Neural cell (in vitro differentiated cells): ENCODE data around the gene GASK1B.

ENCODE experiments used
- EP300 ChIP-seq: fragments of 450-650 bp; conservative IDR thresholded peaks from 2 replicates; pipeline ENCODE4 v1.6.1; 2014; ENCODE audit warnings: antibody characterized with exemption, mild to moderate bottlenecking, moderate library complexity; ENCODE audit not compliant: poor library complexity, severe bottlenecking
- EZH2 ChIP-seq: fragments of 200-600, 300-800 bp; shearing (Covaris generic), sonication (generic); IDR thresholded peaks from 2 replicates; pipeline ENCODE4 v1.6.1; 2014; ENCODE audit warnings: antibody characterized with exemption, low read length, borderline replicate concordance, mild to moderate bottlenecking; ENCODE audit not compliant: insufficient read depth, poor library complexity, severe bottlenecking
- RAD21 ChIP-seq: fragments of 450-650 bp; conservative IDR thresholded peaks from 2 replicates; pipeline ENCODE4 v1.6.1; 2014; ENCODE audit warnings: antibody characterized with exemption, mild to moderate bottlenecking, moderate library complexity
- SMC3 ChIP-seq: fragments of 450-650 bp; conservative IDR thresholded peaks from 2 replicates; pipeline ENCODE4 v1.6.1; 2014; ENCODE audit warnings: antibody characterized with exemption, mild to moderate bottlenecking, moderate library complexity; ENCODE audit not compliant: poor library complexity
- TF ChIP-seq, protein P1 (sequence below): fragments of 450-650 bp; IDR thresholded peaks from 2 replicates; pipeline ENCODE4 v1.5.1; 2014; ENCODE audit warnings: antibody characterized with exemption, mild to moderate bottlenecking, moderate library complexity; ENCODE audit not compliant: poor library complexity, severe bottlenecking
- TF ChIP-seq, protein P2 (sequence below): IDR thresholded peaks from 2 replicates; pipeline ENCODE4 v1.6.1; 2012; ENCODE audit warnings: borderline replicate concordance

DNA sequence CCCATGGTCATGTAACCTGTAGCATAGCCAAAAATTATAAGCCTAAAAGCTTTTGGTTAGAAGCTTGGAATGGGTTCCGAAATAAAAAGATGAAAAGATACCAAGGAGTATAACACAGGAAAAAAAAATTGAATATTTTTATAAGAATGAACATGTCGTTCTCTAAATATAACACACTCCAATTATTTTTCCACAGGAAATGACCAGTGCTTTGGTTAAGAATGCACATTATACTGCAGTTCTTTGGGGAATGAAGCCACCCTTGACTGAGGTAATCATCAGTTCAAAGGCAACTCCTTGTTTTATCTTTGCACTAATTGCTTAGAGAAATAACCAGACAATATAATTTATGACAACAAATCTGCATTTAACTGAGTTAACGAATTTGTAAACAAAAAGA lies 6.6 kb upstream of the GASK1B start:
- TF ChIP-seq, protein P1, sequence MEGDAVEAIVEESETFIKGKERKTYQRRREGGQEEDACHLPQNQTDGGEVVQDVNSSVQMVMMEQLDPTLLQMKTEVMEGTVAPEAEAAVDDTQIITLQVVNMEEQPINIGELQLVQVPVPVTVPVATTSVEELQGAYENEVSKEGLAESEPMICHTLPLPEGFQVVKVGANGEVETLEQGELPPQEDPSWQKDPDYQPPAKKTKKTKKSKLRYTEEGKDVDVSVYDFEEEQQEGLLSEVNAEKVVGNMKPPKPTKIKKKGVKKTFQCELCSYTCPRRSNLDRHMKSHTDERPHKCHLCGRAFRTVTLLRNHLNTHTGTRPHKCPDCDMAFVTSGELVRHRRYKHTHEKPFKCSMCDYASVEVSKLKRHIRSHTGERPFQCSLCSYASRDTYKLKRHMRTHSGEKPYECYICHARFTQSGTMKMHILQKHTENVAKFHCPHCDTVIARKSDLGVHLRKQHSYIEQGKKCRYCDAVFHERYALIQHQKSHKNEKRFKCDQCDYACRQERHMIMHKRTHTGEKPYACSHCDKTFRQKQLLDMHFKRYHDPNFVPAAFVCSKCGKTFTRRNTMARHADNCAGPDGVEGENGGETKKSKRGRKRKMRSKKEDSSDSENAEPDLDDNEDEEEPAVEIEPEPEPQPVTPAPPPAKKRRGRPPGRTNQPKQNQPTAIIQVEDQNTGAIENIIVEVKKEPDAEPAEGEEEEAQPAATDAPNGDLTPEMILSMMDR = no peak
- TF ChIP-seq SMC3 (no peak), EP300 (no peak), EZH2 (no peak), RAD21 (no peak)
- TF ChIP-seq, protein P2, sequence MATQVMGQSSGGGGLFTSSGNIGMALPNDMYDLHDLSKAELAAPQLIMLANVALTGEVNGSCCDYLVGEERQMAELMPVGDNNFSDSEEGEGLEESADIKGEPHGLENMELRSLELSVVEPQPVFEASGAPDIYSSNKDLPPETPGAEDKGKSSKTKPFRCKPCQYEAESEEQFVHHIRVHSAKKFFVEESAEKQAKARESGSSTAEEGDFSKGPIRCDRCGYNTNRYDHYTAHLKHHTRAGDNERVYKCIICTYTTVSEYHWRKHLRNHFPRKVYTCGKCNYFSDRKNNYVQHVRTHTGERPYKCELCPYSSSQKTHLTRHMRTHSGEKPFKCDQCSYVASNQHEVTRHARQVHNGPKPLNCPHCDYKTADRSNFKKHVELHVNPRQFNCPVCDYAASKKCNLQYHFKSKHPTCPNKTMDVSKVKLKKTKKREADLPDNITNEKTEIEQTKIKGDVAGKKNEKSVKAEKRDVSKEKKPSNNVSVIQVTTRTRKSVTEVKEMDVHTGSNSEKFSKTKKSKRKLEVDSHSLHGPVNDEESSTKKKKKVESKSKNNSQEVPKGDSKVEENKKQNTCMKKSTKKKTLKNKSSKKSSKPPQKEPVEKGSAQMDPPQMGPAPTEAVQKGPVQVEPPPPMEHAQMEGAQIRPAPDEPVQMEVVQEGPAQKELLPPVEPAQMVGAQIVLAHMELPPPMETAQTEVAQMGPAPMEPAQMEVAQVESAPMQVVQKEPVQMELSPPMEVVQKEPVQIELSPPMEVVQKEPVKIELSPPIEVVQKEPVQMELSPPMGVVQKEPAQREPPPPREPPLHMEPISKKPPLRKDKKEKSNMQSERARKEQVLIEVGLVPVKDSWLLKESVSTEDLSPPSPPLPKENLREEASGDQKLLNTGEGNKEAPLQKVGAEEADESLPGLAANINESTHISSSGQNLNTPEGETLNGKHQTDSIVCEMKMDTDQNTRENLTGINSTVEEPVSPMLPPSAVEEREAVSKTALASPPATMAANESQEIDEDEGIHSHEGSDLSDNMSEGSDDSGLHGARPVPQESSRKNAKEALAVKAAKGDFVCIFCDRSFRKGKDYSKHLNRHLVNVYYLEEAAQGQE = no peak
